Type B pancreatic cell (in vitro differentiated cells): Measurements from ENCODE around the gene FAM53A. TPM values are rescaled to one million over a fixed set of nuclear protein-coding genes. Genes with fewer than 3 reads are reported as not detected.

Experiments used
- DNase-seq: peaks from one replicate; pipeline ENCODE4 v3.0.0; 2021; ENCODE audit warnings: mixed read lengths; ENCODE audit not compliant: unreplicated experiment; ENCODE audit errors: extremely low spot score
- H3K27ac Mint-ChIP-seq: 2 replicates; pipeline ENCODE4 v1.8.0; 2021; ENCODE audit warnings: mild to moderate bottlenecking, mixed read lengths
- H3K27me3 Mint-ChIP-seq: 2 replicates; pipeline ENCODE4 v1.8.0; 2021; ENCODE audit warnings: mixed read lengths
- H3K36me3 Mint-ChIP-seq: 2 replicates; pipeline ENCODE4 v1.8.0; 2021; ENCODE audit warnings: mixed read lengths
- H3K4me1 Mint-ChIP-seq: one replicate; pipeline ENCODE4 v1.8.0; 2021; ENCODE audit warnings: mixed read lengths; ENCODE audit not compliant: unreplicated experiment
- H3K4me3 Mint-ChIP-seq: 2 replicates; pipeline ENCODE4 v1.8.0; 2021; ENCODE audit warnings: mild to moderate bottlenecking, mixed read lengths
- H3K9me3 Mint-ChIP-seq: 2 replicates; pipeline ENCODE4 v1.8.0; 2021; ENCODE audit warnings: mixed read lengths
- CTCF ChIP-seq: fragments of 200-600 bp; sonication (generic); conservative IDR thresholded peaks from 2 replicates; pipeline ENCODE4 v1.5.0; 2021; ENCODE audit warnings: antibody characterized with exemption, mild to moderate bottlenecking
- total RNA-seq: library from RNA; stranded (reverse); gene quantifications from 2 replicates; pipeline ENCODE4 v1.2.1, GENCODE V29; 2021; ENCODE audit warnings: low replicate concordance

FAM53A gene
- total RNA-seq, 1 donor from 2014 or later, result 3.2 TPM

DNA sequence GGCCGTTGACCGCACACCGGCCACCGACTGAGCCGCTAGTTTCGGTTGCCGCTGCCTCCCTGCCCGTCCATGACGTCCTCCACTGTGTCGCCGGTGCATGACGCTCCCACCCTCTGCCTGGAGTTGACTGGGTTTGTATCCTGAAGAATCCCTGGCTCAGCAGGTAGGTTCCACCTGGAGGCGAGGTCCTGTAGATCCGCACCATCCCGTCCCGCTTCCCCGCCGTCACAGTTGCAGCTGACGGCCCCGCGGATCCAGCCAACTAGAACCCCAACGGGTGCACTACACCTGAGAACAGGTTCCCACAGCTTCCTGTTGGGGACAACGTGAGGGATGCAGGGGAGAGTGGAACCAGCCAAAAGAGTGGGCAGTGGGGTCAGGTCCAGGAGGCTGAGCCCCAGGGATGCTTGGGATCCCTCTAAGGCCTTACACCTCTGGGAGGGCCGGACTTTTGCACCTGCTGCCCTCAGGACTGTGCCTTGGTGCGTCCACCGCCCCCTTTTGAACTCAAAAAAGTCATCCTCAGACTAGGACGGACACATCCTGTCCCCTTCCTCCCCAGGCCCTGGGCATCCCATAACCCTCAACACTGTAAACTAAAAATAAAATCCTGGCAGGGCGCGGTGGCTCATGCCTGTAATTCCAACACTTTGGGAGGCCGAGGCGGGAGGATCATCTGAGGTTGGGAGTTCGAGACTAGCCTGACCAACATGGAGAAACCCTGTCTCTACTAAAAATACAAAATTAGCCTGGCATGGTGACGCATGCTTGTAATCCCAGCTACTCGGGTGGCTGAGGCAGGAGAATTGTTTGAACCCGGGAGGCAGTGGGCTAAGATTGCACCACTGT lies 29.1 kb upstream of the FAM53A start:
- Mint-ChIP-seq H3K27ac (peak overlapping the region; percentile 99), H3K27me3 (no peaks in the 10 kb centered on the region), H3K36me3 (peaks cover 18% of the 10 kb centered on the region), H3K4me3 (peak overlapping the region; percentile 93), H3K9me3 (no peaks in the 10 kb centered on the region), H3K4me1 (peaks cover 22% of the 10 kb centered on the region)
- no peak for TF ChIP-seq CTCF
- DNase-seq, result no peak

DNA sequence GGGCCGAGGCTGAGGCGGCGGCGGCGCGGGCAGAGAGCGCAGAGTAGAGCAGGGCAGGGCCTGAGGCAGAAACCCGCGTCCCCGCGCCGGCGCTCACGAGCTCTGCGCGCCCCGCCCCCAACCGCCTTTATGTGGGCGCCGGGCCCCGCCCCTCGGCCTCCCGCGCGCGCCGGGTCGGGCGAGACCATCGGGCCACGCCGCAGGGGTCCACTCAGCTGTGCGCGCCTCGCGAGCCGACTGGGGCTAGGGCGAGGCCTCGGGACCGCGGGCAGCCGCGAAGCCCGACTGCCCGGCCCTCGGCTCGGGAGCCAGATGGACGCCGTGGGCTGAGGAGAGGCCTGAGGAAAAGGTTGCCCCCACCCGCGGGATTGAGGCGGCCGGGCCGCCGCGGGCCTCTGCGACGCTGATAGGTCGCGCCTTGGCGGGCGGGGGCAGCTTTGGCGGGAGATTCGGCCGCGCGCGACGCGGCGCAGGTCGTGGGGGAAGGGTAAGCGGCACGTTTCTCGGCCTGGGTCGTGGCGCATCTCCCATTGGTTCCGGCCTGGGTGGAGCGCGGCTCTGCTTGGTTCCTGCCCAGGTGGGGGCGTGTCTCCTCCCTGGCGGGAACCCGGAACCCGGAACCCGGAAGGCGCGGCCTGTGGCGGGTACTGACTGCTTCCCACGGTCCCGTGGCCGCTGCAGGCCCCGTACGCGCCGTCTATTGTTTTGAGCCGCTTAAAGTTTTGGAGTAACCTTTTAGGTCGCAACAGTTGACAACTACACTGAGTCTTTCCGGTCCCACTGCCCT lies 28.3 kb upstream of the FAM53A start, which contains the start of gene SLBP:
SLBP (minus strand) TSS at position 104 of the 787 bp plus-strand sequence. CDS start 131 bp downstream, outside the sequence.
- peaks cover 24% of the 10 kb centered on the region for H3K4me1 Mint-ChIP-seq
- H3K27ac Mint-ChIP-seq, result peak within 1 kb of the TSS; percentile 99
- peak; percentile 96 for DNase-seq
- no peaks in the 10 kb centered on the region for H3K9me3 Mint-ChIP-seq
- peaks cover 21% of the 10 kb centered on the region for H3K36me3 Mint-ChIP-seq
- H3K27me3 Mint-ChIP-seq, result no peaks in the 10 kb centered on the region
- no peak for TF ChIP-seq CTCF
- peak within 1 kb of the TSS; percentile 98 for H3K4me3 Mint-ChIP-seq

DNA sequence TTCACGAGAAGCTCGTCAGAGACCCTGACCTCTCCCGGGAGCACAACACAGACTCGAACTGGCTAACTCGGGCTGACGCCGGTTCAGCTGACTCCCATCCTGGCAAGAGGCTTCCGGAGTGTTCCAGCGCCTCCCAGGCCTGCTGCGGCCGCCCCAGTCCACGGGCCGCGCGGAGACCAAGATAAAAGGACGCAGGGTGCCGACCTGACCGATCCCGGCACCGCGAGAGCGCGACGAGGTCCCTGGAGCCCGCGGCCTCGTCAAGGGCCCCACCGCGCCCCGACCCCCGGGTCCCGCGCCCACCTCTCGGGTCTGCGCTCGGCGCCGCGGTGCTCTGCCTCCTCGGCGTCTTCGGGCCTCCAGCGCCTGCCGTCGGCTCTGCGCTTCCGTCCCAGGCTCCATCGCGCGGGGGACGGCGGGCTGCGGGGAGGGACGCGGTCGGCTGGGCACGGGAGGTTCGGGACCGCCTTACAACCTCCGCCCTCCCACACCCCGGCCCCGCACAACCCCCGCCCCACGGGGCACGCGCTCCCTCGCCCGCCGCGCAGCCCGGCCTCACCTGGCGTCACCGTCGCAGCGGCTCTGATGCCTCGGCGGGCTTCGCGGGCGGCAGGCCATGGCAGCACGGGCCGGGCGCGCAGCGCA lies 27.6 kb upstream of the FAM53A start:
- Mint-ChIP-seq H3K36me3 (peaks cover 21% of the 10 kb centered on the region), H3K27me3 (no peaks in the 10 kb centered on the region), H3K9me3 (no peaks in the 10 kb centered on the region), H3K4me1 (peaks cover 24% of the 10 kb centered on the region), H3K27ac (peak overlapping the region; percentile 97), H3K4me3 (peak overlapping the region; percentile 98)
- no peak for TF ChIP-seq CTCF
- no peak for DNase-seq

DNA sequence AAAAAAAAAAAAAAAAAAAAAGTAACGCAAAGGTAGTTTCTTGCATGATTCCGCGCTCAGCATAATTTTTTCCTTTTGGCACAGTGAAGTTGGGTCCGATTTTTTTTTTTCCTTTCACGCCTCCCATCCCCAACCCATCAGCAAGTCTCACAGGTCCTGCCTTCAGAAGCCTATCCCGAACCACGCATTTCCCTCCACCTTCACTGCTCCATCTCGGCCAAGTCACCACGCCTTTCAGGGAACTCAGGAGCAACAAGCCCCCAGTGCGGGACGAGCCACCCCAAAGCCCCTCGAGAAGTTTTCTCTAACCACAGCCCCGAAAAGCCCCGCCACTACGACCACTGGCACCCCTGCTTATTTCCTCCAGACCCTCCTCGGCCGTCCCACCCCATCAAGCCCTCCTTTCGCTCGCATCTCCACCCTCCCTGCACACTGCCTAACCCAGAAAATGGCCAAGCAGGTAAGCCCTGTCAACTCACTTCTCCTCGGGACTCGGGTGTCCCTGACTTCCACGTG lies 27.0 kb upstream of the FAM53A start:
- Mint-ChIP-seq H3K27me3 (no peaks in the 10 kb centered on the region), H3K27ac (peak overlapping the region; percentile 97), H3K4me3 (peak overlapping the region; percentile 98), H3K4me1 (peaks cover 24% of the 10 kb centered on the region), H3K9me3 (no peaks in the 10 kb centered on the region), H3K36me3 (peaks cover 25% of the 10 kb centered on the region)
- DNase-seq, result no peak
- TF ChIP-seq CTCF, result no peak

DNA sequence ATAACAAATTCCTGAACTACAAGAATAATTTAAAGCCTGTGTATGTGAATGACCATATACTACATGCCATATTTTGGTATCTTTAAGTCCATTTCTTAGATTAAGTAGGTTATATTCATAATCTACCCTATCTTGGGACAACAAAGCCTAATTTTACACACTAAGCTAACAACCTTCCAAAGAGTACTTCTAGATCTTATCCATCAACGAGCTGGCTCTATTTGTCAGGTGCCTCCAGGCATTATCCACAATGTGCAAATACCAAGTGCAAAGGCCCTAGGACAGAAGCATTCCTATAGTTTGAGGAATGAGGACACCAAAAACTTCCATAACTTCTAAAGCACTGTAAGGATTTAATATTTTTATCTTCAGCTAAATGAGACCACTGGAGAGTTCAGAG lies 24.5 kb upstream of the FAM53A start:
- Mint-ChIP-seq H3K36me3 (peaks cover 25% of the 10 kb centered on the region), H3K27me3 (no peaks in the 10 kb centered on the region), H3K9me3 (no peaks in the 10 kb centered on the region), H3K27ac (peak overlapping the region; percentile 72), H3K4me1 (peaks cover 24% of the 10 kb centered on the region), H3K4me3 (peak overlapping the region; percentile 61)
- no peak for DNase-seq
- no peak for TF ChIP-seq CTCF
